HG03575 (cell line): ENCODE results near the gene ANKH.
"Not testable (repeated sequence)": the region's sequence is repeated elsewhere in the genome, so short reads cannot be mapped to it uniquely, and the experiment has no call there.

Experiments
- ATAC-seq: cut with Tn5 transposase; IDR thresholded peaks from one replicate; pipeline ENCODE4 v1.9.1; 2021; ENCODE audit not compliant: unreplicated experiment, insufficient number of reproducible peaks, low FRiP score; ENCODE audit errors: extremely low read depth

Gene ANKH

GRCh38 chr5:14893381-14893780 lies 21.8 kb upstream of the ANKH start:
- no peak for ATAC-seq

DNA sequence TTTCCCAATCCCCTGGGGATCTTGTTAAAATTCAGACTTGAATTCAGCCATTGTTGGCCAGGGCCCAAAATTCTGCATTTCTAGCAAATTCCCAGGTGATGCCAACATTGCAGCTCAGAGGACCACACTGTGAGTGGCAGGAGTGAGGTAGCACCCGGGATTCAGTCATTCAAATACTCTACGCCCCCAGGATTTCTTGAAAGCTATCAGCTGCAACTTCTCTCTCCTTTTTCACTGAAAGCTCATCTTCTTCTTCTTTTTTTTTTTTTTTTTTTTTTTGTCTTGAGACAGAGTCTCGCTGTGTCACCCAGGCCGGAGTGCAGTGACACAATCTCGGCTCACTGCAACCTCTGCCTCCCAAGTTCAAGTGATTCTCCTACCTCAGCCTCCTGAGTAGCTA lies 19.3 kb upstream of the ANKH start:
- ATAC-seq: no peak

DNA sequence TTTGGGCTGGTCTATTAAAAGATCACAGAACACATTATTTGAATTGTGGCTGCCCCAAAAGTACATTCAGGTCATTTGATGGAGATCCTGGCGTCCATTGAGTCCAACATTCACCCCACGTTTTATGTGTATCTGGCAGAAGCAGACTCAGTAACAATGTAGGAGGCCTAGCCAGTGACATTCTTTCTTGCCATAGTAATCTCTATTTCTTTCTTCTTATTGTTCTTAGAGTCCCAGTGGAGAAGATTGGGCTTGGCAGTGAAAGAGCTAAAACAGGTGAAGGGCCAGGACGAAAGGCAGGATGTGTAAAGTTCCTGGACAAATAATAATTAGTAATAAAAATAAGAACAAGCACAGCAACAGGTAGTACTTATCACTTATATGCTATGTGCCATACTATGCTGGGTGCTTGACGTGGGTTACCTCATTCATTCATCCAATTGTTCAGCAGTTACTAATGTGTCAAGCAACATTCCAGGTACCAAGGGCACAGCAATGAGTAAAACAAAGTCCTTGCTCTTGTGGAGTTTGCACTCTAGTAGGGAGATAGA lies 12.6 kb upstream of the ANKH start:
- ATAC-seq: no peak

- ATAC-seq: no peak
Observed at GRCh38 chr5:14882658-14883580, 11.3 kb upstream of the ANKH start.

GRCh38 chr5:14881826-14882225 lies 10.2 kb upstream of the ANKH start:
- no peak for ATAC-seq

DNA sequence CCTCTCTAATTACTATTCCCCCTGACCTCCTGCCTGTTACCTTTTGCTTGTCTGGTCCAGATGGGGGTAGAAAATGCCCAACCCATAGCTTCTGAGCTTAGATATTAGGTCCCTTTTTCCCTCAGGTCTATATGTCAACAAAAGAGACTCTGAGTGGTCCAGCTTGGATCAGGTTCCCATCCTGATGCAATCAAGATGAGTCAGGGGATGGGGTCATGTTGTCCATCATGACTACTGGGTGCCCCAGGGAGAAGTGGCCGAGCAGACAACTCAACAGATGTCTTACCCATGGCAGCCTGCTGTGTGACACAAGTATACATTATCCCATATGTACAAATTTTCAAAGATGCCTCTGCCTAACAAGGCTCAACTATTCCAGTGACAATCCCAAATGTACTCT lies 9.1 kb upstream of the ANKH start:
- no peak for ATAC-seq

- ATAC-seq: no peak
Observed at GRCh38 chr5:14879937-14880589, 8.5 kb upstream of the ANKH start.

- ATAC-seq: no peak
Observed at GRCh38 chr5:14879393-14879792, 7.8 kb upstream of the ANKH start.

- ATAC-seq: not testable (repeated sequence)
Observed at GRCh38 chr5:14878192-14878591, 6.6 kb upstream of the ANKH start.

- no peak for ATAC-seq
Observed at GRCh38 chr5:14876095-14876494, 4.5 kb upstream of the ANKH start.

DNA sequence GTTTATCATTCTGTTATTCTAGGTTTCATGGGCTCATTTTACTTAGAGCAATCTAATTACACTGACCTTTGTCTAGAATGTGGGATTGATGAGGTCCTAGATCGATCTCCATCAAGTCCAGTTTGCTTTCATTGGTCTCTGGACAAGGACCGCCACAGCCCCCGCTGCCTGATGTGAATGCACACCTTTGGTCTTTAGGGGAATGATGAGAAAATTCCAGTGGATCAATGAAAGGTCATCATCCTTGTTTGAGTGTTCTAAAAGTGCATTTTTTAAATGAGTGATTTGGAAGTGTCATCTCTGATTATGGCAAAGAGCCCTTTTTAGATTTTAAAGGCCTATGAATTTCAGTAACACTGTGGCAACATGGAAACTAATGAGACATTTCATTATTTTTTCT lies 2.2 kb upstream of the ANKH start:
- no peak for ATAC-seq

DNA sequence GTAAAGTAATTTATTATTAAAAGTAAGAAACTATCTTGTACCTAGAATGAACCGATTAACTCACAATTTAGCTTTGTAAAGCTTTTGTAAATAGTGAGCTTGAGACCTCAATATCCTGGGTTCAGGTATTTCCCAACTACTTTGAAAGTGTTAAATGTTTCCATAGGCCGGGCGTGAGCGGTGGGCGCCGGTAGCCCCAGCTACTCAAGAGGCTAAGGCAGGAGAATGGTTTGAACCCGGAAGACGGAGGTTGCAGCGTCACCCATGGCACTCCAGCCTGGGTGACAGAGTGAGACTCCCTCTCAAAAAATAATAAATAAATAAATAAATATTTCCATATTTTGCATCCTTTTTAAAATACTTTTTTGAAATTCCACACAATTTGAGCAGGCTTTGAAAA lies 1.5 kb upstream of the ANKH start:
- ATAC-seq: no peak

GRCh38 chr5:14872070-14872989 lies 752 bp upstream of the ANKH start:
- peak; percentile 16 for ATAC-seq

GRCh38 chr5:14870337-14871213 lies 1.0 kb downstream of the ANKH start:
- no peak for ATAC-seq

DNA sequence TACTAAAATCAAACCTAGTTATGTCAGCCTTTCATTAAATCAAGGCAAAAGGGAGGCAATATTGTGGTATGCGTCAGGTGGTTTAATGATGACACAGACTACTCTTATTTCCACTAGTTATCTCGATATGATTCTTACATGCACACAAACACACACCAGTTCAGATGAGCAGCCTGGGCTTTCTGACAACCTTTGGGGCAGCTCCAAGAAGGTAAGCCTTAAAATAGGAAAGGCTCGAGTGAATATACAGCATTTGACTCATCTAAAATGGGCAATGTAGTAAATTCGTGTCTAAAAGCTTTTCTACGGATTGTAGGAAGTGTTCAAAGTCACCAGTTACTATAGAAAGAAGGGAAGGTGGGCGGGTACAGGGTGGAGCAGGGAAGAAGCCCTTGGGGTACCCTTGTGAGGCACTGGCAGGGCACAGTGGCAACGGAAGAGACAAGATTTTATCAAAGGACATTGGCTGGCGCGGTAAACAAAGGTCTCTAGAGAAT lies 1.9 kb downstream of the ANKH start:
- no peak for ATAC-seq

DNA sequence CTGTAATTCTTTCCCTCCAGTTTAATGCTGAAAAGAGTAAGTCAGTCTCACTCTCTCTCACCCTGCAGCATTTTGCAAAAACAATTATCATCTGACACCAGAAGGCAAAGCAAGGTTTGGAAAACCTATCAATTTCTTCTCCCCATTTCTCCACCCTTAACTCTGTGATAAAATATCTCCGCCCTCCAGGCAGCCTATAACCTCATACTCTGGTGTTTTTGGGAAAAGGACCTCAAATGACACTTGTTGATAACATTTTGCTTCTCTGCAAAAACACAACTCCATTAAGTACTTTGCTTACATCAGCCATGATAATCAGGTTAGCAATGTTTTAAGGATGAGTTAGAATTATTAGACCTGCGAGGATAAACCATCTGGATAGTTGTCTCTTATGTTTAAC lies 2.3 kb downstream of the ANKH start:
- ATAC-seq: no peak

GRCh38 chr5:14868771-14869170 lies 2.8 kb downstream of the ANKH start:
- ATAC-seq: no peak

- no peak for ATAC-seq
Observed at GRCh38 chr5:14864181-14864812, 7.3 kb downstream of the ANKH start.
